Uterus (tissue), 4 donors: ENCODE results near the gene SIN3A. TPM values are rescaled to one million over a fixed set of nuclear protein-coding genes. Genes with fewer than 3 reads are reported as not detected.
"Not testable (repeated sequence)": the region's sequence is repeated elsewhere in the genome, so short reads cannot be mapped to it uniquely, and the experiment has no call there.

Experiments used
- DNase-seq, 2 donors: peaks; one replicate each; pipeline ENCODE4 v3.0.0-alpha.2; 2019 to 2020
- H3K27ac ChIP-seq, 2 donors: fragments of 200-600 bp; sonication (generic); 1 replicate in 1 of 2; 2 replicates in 1 of 2; pipeline ENCODE4 v1.5.1; 2016 to 2018
- H3K27me3 ChIP-seq, 2 donors: fragments of 200-600 bp; sonication (generic); one replicate each; pipeline ENCODE4 v1.5.1; 2018 to 2019; ENCODE audit warnings: control low read depth in 1 of 2
- H3K36me3 ChIP-seq, 2 donors: fragments of 200-600 bp; sonication (generic); one replicate each; pipeline ENCODE4 v1.5.1; 2019; ENCODE audit warnings: control low read depth in 1 of 2
- H3K4me1 ChIP-seq, 2 donors: fragments of 200-600 bp; sonication (generic); one replicate each; pipeline ENCODE4 v1.5.1; 2018 to 2019; ENCODE audit warnings: control low read depth in 1 of 2
- H3K4me3 ChIP-seq, 2 donors: fragments of 200-600 bp; sonication (generic); 1 replicate in 1 of 2; 2 replicates in 1 of 2; pipeline ENCODE4 v1.5.1; 2018 to 2019; ENCODE audit warnings: mild to moderate bottlenecking in 1 of 2
- H3K9me3 ChIP-seq, 2 donors: fragments of 200-600 bp; sonication (generic); one replicate each; pipeline ENCODE4 v1.5.1; 2019; ENCODE audit warnings: control low read depth in 1 of 2
- CTCF ChIP-seq, 4 experiments: fragments of 200-600 bp in 2 of 4; fragments of 450-650 bp in 2 of 4; sonication (generic) in 2 of 4; IDR thresholded peaks; one replicate each; pipeline ENCODE4 v1.5.1; 2016 to 2019; ENCODE audit warnings: antibody characterized with exemption in 4 of 4, mild to moderate bottlenecking in 2 of 4, moderate library complexity in 1 of 4
- POLR2A ChIP-seq, 2 donors: fragments of 450-650 bp; IDR thresholded peaks; one replicate each; pipeline ENCODE4 v1.6.1; 2016; ENCODE audit warnings: antibody characterized with exemption in 2 of 2, mild to moderate bottlenecking in 1 of 2, moderate library complexity in 1 of 2
- intact Hi-C: fragments of 100-400 bp; cut with DNase I; formaldehyde crosslinking; loops from one replicate; pipeline ENCODE4 v1.15.1; 2023; ENCODE audit warnings: low total_unique reads
- total RNA-seq, 4 donors: library from RNA; depleted of rRNA in 3 of 4; stranded (reverse); fragments of >200 nt in 3 of 4; gene quantifications; one replicate each; pipeline versions ENCODE4 v1.1.0 to v1.2.4, GENCODE V29; 2014 to 2023
- donor health status: DM: yes; HTN: yes; CAD: no.

SIN3A gene
- total RNA-seq, 4 donors from 2014 or later = 20.3 to 116 (median 55.2) TPM

- H3K36me3 ChIP-seq = no peaks in the 10 kb centered on the region
- H3K9me3 ChIP-seq = no peaks in the 10 kb centered on the region
- no peak for DNase-seq
- no peaks in the 10 kb centered on the region for H3K27me3 ChIP-seq
- intact Hi-C loops = no loop called here
- no peaks in the 10 kb centered on the region for H3K4me1 ChIP-seq
- no peak overlapping the region for H3K4me3 ChIP-seq
- H3K27ac ChIP-seq = no peak overlapping the region
- TF ChIP-seq CTCF (IDR thresholded peaks at IDR 0.05) (no peak), POLR2A (IDR thresholded peaks at IDR 0.05) (no peak)
Observed at GRCh38 chr15:75479670-75480069, 28.2 kb upstream of the SIN3A start.

- H3K27me3 ChIP-seq, H3K36me3 ChIP-seq, H3K27ac ChIP-seq, DNase-seq, H3K4me1 ChIP-seq, H3K9me3 ChIP-seq, H3K4me3 ChIP-seq, intact Hi-C loops: not testable (repeated sequence)
Observed at GRCh38 chr15:75477094-75477493, 25.6 kb upstream of the SIN3A start.

GRCh38 chr15:75468913-75469598, 17.6 kb upstream of the SIN3A start:
- no peaks in the 10 kb centered on the region for H3K27me3 ChIP-seq
- no peak overlapping the region for H3K4me3 ChIP-seq
- no peaks in the 10 kb centered on the region for H3K4me1 ChIP-seq
- H3K36me3 ChIP-seq = no peaks in the 10 kb centered on the region
- intact Hi-C loops = no loop called here
- H3K27ac ChIP-seq = no peak overlapping the region
- no peaks in the 10 kb centered on the region for H3K9me3 ChIP-seq
- peak in 1 of 2 donors; percentile 23 for DNase-seq
- TF ChIP-seq POLR2A (IDR thresholded peaks at IDR 0.05) = no peak
- TF ChIP-seq CTCF (IDR thresholded peaks at IDR 0.05) = no peak

- no peak overlapping the region for H3K27ac ChIP-seq
- no peak for DNase-seq
- no peaks in the 10 kb centered on the region for H3K4me1 ChIP-seq
- no peak for TF ChIP-seq POLR2A (IDR thresholded peaks at IDR 0.05)
- TF ChIP-seq CTCF (IDR thresholded peaks at IDR 0.05) = no peak
- no peaks in the 10 kb centered on the region for H3K27me3 ChIP-seq
- H3K36me3 ChIP-seq = no peaks in the 10 kb centered on the region
- H3K4me3 ChIP-seq = no peak overlapping the region
- intact Hi-C loops = no loop called here
- no peaks in the 10 kb centered on the region for H3K9me3 ChIP-seq
Observed at GRCh38 chr15:75460646-75461045, 9.2 kb upstream of the SIN3A start.

- no peak overlapping the region for H3K4me3 ChIP-seq
- no peaks in the 10 kb centered on the region for H3K27me3 ChIP-seq
- H3K27ac ChIP-seq = no peak overlapping the region
- TF ChIP-seq CTCF (IDR thresholded peaks at IDR 0.05) (no peak), POLR2A (IDR thresholded peaks at IDR 0.05) (no peak)
- no peak for DNase-seq
- H3K4me1 ChIP-seq = no peaks in the 10 kb centered on the region
- intact Hi-C loops = no loop called here
- H3K9me3 ChIP-seq = no peaks in the 10 kb centered on the region
- no peaks in the 10 kb centered on the region for H3K36me3 ChIP-seq
Observed at GRCh38 chr15:75459581-75459980, 8.1 kb upstream of the SIN3A start.

- Histone ChIP-seq H3K27ac (no peak overlapping the region), H3K4me3 (no peak overlapping the region)
- intact Hi-C loops = no loop called here
Observed at GRCh38 chr15:75456710-75457109, 5.2 kb upstream of the SIN3A start.

More at GRCh38 chr15:75456710-75457109, 5.2 kb upstream of the SIN3A start:
- DNase-seq = no peak
- H3K36me3 ChIP-seq = no peaks in the 10 kb centered on the region
- no peaks in the 10 kb centered on the region for H3K4me1 ChIP-seq
- H3K9me3 ChIP-seq = no peaks in the 10 kb centered on the region
- no peak for TF ChIP-seq CTCF (IDR thresholded peaks at IDR 0.05)
- no peak for TF ChIP-seq POLR2A (IDR thresholded peaks at IDR 0.05)
- H3K27me3 ChIP-seq = no peaks in the 10 kb centered on the region
